SKM-1 (cell line): Measurements from ENCODE around the gene CCL28.
"Not testable (repeated sequence)": the region's sequence is repeated elsewhere in the genome, so short reads cannot be mapped to it uniquely, and the experiment has no call there.

ENCODE experiments used
- DNase-seq: peaks from one replicate; lab custom pipeline; 2025; ENCODE audit not compliant: unreplicated experiment; lab: John Stamatoyannopoulos, UW

Gene CCL28, protein sequence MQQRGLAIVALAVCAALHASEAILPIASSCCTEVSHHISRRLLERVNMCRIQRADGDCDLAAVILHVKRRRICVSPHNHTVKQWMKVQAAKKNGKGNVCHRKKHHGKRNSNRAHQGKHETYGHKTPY

DNA sequence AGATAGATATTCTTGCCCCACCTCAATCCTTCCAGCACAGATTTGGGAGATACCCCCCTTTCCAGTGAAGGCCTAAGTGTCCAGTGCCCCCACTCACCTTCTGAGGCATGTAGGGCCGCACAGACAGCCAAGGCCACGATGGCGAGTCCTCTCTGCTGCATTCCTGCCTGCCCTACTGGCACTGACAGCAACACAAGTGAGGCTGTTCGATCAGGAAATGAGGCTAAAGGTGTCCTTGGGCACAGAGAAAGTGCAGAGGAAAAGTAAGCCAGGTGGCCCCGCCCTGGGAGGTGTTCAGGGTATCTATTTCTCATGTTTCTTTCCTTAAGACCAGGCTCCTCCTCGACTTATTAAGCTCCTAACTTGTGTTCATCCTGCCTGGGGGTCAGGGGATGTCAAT is at the start of gene CCL28:
CCL28 (minus strand) TSS at position 236 of the 400 bp plus-strand sequence; CDS start at position 161, 75 bp downstream.
- no peak for DNase-seq

DNA sequence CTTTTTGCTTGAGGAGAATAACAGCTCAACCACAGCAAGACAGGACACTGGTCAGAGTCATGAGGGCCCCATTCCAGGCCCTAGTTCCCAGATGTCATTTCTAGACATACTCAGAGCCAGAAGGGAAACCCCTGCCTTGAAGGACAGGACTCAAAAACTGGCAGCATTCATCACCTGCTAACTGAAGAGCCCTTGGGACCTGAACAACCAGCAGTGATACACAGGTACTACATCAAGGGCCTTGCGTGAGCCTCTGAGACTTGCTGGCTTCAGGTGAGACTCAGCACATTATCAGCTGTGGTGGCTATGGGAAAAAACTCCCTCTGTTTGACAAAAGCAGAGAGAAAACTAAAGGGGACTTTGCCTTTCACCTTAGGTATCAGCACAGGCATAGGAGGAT is 48.9 kb upstream of the CCL28 start:
- no peak for DNase-seq

DNA sequence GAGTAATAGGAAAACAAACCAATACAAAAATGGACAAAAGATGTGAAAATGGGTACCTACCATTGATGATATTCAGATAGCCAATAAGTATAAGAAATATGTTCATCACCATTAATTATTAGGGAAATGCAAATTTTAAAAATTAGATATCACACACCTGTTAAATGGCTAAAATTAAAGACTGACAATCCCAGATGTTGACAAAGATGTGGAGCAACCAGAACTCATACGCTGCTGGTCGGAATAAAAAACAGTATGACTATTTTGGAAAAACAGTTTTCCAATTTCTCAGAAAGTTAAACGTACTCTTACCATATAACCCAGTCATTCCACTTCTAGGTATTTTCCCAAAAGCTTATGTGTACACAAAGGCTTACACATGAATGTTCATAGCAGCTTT is 44.4 kb upstream of the CCL28 start:
- no peak for DNase-seq

DNA sequence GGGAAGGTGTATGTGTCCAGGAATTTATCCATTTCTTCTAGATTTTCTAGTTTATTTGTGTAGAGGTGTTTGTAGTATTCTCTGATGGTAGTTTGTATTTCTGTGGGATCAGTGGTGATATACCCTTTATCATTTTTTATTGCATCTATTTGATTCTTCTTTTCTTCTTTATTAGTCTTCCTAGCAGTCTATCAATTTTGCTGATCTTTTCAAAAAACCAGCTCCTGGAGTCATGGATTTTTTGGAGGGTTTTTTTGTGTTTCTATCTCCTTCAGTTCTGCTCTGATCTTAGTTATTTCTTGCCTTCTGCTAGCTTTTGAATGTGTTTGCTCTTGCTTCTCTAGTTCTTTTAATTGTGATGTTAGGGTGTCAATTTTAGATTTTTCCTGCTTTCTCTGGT is 29.4 kb upstream of the CCL28 start:
- not testable (repeated sequence) for DNase-seq

DNA sequence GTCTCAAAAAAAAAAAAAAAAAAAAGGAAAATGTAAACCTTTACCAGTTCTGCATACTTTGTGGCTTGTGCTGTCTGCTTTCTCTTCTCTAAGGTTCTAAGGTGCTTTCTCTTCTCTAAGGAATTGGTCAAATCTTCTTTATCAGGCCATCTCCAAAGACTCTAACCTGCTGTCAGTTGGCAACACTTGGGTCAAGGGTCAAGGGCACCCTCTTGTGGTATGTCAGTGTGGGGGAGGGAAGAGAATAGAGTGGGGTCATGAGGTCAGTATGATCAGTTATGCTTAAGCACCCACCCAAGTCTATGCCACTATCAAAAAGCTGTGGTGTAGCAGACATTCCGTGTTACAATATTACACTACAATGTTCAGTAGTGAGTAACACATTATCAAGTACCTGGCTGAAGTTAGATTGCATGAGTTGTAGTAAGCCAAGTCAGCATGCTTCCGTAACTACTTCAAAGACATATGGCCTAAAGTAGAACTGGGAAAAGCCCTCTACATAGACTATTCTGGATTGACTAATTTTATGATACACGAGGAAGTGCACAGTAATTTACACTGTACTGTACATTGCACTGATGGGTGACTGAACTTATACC is 25.0 kb upstream of the CCL28 start:
- no peak for DNase-seq

DNA sequence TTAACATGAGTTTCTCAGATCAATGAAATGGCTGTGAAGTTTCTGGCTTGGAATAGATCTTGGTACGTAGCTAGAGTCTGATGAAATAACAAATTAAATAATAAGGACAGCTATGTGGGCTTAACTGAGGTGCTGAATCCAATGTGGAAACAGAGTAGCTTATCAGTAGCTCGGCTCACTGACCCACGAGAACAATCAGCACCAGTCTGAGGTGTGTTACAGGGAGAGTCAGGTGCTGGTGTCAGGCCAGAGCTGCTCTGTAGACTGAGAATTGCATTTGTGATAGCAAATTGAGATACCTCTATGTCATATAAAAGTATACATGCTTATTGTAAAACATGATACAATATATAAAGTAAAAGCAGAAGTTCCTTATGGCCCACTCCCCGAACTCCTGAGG is 21.2 kb upstream of the CCL28 start:
- no peak for DNase-seq

DNA sequence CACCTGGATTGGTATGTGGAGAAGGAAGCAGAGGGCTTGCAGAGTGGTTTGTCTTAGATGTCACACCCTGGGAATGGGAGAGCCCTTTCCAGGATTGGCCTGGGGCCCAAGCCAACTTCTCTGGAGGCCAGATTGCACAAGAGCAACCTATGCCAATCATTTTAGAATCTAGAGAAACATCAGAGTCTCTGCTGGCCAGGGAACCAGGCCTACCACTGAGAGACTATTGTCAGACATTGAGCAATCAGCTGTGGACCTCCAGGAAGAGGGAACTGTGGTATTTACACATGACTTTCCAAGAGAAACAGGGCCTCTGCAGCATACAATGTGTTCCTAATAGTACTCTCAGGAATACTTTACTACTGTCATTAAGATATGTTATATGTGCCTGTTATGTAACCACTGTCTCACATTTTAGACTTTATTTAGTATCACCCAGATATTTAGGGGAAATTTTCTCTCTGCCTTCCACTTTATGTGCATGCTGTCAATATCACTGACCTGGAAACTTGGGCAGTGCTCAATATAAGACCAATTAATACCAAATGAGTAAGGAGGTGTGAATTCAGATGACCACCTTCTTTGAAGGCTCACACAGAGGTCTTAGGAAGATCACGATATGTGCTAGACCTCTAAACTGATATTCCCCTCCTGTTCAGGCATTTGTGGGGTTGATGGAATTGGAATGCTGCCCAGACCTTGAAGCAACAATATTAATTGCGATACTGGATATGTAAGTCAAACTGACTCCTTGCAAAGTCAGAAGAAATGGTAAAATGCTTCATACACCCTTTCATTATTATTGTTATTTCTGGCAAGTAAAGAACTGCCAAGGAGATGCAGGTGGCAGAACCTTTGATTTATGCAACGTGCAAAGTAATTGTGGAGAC is 20.5 kb upstream of the CCL28 start:
- DNase-seq, result no peak

DNA sequence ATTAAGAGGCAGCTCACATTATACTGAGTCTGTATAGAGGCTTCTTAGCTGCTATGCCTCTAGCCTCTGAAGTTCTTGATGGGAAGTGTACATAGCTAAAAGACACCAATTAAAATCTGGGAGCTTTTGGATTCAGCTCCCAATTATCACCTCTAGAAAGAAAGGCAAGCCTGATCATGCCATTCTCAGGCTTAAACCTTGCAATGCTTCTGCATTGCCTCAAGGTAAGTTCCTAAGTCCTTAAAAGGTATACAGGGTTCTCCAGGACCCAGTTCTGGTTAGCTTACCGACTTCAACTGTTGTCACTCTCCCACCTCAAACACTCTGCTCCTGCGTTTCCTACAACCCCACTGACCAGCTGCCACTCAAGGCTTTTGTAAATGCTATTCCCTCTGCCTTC is 17.5 kb upstream of the CCL28 start:
- no peak for DNase-seq

DNA sequence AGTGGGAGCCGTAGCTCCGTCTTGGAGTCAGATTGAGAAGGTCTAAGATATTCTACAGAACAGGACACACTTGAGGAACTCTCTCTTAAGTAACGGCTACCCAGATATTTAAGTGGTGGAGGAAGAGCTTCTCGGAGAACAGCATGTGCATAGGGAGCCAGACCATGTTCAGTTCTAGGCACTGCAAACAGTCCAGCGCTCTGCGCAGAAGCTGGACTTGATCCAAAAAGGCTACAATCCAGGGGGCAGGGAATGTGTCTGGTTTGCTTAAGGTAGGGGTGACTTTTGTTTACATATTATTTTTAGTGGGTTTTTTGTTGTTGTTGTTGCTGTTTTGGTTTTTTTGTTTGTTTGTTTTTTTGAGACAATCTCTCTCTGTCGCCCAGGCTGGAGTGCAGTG is 16.8 kb upstream of the CCL28 start:
- DNase-seq, result no peak

DNA sequence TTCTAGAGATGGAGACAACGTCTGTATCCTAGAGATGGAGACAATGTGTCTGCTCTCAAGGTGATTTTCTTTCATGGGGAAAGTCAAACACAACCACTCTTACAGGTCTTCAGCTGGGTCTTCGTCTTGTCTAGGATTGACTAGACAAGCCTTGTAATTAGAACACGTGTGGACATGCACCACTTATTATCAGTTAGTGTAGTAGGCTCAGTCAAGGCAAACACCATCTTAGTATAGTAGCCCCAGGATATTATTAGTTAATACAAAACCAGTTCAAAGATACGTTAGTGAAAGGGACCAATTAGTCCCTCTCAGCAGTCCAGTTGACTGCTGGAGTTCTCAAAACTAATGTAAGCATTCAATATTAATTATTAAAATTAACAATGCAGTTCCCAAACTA is 15.1 kb upstream of the CCL28 start:
- no peak for DNase-seq

DNA sequence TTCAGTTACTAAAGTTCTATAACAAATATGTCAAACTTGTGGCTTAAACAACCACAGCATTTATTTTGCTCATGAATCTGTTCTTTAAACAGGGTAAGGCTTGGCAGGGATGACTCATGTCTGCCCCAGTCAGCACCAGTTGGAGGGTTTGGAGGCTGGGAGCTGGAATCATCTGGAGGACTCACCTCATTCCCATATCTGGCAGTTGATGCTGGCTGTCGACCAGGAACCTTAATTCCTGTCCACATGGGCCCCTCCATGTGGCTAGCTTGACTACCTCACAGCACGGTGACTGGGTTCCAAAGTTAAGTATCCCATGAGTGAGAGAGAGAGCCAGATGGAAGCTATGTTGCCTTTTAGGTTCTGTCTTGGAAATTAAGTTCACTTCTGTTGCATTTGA is 13.8 kb upstream of the CCL28 start:
- DNase-seq, result no peak

DNA sequence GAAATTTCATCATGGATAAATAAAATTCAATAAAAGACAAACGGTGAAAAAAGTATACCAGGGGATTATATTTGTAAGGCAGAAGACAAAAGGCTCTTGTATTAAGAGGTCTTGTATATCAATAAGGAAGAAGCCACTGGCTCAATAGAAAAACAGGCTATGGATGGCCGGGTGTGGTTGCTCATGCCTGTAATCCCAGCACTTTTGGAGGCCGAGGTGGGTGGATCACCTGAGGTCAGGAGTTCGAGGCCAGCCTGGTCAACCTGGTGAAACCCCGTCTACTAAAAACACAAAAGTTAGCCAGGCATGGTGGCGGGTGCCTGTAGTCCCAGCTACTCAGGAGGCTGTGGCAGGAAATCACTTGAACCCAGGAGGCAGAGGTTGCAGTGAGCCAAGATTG is 10.9 kb upstream of the CCL28 start:
- DNase-seq, result not testable (repeated sequence)

DNA sequence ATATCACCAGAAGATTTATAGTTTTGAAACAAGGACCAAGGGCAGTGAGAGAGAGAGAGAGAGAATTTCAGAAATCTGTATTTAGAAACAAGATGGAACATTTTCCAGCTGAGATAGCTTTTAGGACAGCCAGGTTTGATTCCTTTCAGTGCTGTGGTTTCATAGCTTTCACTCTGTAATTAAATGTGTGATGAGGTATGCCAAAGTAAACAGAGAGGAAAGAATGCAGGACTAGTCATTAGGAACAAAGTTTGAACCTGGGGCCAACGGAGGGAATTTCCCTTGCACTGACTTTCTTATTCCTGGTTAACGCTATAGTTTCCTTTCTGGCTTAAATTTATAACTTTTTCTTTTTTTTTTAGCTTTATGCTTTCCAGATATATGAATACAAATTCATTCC is 10.0 kb upstream of the CCL28 start:
- no peak for DNase-seq

DNA sequence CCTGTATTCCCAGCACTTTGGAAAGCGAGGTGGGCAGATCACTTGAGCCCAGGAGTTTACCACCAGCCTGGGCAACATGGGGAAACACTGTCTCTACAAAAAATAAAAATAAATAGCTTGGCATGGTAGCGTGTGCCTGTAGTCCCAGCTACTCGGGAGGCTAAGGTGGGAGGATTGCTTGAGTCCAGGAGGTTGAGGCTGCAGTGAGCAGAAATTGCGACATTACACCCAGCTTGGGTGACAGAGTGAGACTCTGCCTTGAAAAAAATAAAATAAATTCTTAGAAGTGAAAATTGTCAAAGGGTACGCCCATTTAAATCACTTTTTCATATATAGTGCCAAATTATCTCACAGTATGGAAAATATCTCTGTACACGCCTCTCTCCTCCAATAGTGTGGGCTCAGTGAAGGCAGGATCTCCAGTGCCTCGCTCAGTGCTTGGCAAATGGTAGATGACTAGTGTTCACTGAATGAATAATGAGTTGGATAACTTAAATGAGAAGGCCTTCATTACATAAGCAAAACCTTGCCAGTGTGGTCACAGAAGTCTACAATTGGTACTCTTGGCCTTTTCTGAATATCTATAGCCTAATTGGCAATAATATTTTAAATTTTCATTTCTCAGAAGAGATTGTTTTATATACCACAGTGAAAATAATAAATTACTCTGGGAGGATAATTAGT is 9.4 kb upstream of the CCL28 start:
- no peak for DNase-seq

DNA sequence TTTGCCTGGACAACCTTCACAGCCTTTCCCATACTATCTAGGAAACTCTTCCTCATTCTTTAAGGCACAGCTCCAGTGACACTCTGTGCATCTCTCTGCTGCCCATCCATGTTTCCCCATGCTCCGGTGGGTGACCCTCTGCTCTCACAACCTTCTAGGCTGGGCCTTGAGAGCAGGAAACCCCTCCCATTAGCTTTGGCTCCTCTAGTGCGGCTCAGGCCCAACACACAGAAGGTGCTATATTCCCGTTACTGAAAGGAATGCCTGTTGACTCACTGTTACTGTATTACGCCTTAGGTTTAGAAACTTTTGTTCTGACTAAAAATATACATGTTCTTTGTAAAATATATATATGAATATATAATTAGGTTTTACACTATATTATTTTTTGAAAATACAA is 8.1 kb upstream of the CCL28 start:
- no peak for DNase-seq

DNA sequence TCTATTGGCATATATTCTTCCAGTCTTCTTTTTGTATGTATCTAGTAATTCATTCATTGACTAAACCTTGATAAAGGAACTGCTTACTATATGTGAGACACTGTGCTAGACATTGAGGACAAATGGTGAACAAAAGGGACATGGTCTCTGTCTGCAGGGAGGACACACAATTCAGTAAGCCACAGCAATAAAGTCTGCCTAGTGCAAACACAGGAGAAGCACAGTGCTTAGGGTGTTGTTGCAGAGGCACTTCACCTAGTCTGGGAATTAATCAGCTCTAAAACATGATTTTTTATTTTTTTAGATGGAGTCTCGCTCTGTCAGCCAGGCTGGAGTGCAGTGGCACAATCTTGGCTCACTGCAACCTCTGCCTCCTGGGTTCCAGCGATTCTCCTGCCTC is 6.4 kb upstream of the CCL28 start:
- no peak for DNase-seq

DNA sequence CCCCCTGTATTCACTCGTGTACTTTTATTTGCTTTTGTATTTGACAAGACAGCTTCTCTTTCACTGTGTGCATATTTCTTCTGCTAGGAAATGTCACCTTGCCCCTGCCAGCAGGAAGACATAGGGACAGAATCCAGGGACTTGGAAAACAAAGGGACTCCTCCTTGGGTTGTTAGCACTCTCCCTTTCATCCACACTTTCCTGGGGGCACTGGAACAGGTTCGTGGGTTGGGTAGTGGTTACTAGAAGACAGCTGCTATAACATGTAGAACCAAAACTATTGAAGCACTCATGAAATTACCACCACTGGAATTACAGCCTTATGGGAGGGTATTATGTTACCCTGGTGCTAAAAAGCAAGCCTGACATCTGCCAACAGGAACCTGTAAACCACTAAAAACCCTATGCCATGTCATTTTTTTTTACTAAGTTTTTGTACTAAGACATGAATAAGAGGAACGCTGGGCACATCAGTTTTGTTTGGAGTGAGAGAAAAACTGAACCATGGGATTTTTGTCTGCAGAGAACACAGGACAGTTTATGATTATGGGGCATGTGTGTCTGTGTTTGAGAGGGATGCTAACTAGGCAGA is 4.7 kb upstream of the CCL28 start:
- DNase-seq, result no peak

DNA sequence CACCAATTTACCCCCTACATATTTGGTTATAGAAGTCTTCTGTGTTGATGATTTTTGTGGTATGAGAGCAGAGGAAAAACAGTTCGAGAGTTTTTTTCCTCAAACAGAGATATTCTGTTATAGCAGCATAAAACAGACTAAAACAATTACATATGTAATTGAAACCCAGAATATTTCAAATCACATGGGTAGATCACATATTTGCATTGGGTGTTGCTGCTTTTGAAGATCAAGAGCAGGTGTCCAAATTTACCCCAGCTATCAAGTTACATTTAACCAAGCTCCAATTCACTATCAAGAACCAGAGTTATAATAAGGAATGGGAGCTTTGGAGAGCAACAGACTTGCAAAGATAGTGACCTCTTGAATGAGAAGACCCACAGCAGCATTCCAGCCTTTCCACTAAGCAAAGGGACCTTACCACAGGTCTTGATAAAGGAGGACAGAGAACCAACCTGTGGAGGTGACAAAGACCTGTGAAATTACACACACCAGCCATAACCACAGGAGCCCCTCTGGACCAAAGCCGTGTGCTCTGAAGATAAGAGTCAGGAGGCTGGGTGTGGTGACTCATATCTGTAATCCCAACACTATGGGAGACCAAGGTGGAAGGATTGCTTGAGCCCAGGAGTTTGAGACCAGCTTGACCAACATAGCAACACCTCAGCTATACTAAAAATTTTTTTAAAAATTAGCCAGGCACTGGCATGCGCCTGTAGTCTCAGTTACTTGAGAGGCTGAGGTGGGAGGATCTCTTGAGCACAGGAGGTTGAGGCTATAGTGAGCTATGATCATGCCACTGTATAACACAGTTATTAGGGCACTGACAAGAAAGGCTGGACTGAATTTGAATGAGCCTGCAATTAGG is 4.0 kb upstream of the CCL28 start:
- DNase-seq, result no peak

DNA sequence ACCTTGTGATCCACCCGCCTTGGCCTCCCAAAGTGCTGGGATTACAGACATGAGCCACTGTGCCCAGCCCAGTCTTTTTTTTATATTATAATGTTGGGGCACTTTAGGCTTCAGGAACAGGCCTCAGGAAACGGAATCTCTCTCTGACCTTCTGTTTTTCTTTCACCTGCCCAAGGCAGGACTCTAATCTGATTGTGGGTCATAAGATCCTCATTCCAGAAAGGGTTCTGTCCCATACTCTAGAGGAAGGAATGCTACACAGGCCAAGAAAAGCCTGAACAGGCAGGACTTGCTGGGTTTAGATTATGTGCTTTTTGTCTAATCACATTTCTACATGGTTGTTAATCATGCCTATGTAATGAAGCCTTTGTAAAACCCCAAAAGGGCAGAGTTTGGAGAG is 1.8 kb upstream of the CCL28 start:
- no peak for DNase-seq

DNA sequence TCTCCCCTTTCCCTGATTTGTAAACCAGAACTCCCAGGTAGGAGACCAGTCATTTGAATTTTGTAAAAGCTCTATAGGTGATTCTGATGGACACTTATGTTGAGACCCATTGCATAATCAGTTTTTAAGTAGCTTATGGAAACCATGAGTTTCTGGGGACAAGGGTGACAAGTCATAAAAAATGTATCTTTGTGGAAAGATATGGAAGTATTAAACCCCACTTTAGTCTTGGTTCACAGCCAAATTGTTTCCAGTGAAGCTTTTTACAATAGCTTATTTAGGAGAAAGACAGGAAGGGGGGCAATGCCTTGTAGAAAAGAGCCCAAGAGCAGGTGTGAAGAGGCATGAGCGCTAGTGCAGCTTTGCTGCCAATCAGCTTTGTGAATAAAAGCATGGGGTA is 453 bp upstream of the CCL28 start:
- DNase-seq, result no peak

DNA sequence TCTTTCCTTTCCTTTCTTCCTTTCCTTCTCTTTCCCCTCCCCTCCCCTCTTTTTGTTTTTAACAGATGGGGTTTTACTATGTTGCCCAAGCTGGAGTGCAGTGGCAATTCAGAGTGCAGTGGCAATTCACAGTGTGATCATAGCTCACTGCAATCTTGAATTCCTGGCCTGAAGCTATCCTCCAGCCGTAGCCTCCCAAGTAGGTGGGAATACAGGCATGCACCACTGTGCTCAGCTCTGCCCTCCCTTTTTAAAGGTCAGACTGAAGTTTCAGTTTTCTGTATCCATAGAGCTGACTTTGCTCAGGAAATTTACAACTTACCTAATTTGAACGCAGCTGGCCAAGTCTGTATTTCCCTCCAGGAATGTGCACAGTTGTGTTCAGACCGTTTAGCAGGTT is 696 bp downstream of the CCL28 start:
- no peak for DNase-seq
